GM04503 (cell line): ENCODE results near the gene TCEAL9.
"Not testable (repeated sequence)": the region's sequence is repeated elsewhere in the genome, so short reads cannot be mapped to it uniquely, and the experiment has no call there.

Source experiments
- DNase-seq: peaks from one replicate; pipeline ENCODE4 v3.0.0-alpha.2; 2012; ENCODE audit warnings: low read depth

The TCEAL9 gene

DNA sequence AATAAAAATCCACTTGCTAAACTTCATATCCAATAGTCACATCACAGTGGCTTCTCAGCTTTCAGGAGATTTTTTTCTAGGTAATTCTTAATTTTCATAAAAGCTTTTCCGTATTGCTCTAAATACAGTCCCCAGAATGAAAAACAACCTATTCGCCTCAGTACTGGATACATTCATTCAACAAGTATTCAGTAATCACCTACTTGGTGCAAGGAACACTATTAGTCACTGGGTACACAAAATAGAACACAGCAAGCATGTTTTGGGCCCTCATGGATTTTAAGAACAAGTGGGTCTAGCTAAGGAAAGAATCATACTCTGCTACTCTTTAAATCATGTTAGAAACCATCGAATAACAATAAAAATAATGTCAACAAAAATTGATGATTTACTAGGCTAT, 17.3 kb downstream of the TCEAL9 start:
- DNase-seq, result no peak

DNA sequence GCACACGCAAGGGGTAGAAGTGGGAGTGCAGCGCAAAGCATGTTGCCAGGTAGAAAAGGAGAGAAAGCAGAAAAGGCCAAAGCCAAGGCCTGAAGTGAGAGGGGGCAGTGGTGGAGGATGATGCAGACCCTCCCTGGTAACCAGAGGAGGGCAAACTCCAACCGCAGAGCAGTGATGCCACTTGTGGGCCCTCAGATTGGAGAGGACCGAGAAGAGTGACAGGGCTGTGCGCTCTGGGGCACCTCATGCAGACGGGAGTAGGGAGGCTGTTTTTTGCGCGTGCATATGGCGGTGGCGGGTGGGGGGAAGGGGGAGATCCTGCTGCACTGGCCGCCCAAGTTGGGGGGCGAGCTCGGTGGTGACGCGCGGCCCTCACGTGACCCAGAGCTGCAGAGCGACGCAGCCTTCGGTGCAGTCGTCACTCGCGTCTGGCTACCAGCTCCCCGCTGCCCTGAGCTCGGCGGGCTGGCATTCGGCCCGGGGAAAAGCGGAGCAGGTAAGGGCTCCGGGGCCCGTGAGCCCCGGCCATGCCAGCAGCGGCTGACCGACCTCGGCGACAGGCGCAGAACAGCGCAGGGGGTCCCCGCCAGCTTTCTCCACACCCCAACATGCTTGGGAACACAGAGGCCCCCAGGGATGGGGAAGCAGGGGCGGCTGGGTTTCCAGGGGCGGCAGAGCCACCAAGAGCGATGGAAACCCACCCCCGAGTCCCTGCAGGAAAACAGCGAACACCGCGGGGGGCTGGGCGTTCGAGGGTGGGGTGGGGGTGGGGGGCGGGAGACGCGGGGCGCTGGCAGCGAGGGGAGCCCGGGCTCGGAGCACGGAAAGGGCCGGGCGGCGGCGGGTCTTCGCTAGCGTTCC, 20.0 kb downstream of the TCEAL9 start, which contains the start of gene BEX3:
Gene BEX3 (plus strand): TSS at position 421 of the 861 bp plus-strand sequence. CDS start 984 bp downstream, outside the sequence.
- no peak for DNase-seq

DNA sequence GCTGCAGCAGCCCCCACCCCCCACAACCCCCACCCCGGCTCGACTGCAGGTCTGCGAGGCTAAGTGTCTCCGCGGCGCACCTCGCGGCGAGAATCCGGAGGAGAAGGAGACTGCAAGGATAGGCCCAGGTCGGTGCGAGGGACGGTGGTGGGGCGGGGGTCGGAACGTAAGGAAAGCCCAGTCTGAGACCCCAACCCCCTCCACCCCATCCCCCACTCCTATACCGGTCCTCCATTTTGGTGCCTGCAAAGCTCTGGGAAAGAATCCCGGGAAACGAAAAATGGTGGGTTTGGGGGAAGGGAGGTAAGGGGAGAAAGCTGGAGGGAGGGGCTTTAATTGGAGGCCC, 20.6 kb downstream of the TCEAL9 start:
- DNase-seq, result no peak

DNA sequence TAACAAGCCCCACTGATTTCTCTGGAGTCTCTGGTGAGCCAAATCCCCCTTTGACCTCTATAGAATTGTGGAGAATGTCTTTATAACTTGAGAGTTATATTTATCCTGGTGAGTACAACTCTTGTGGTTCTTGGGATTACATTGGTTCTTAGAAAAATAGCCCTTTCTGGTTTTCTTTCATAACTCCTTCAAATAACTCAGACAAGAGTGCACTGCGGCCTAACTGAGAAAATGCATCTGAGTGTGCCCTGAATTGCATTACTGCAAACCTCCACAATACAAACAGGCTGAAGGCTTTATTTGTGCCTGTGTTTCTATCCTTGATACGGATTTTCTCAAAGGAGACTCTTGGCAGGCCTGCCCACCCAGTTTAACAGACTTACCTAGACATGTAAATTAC, 22.7 kb downstream of the TCEAL9 start:
- DNase-seq, result no peak

DNA sequence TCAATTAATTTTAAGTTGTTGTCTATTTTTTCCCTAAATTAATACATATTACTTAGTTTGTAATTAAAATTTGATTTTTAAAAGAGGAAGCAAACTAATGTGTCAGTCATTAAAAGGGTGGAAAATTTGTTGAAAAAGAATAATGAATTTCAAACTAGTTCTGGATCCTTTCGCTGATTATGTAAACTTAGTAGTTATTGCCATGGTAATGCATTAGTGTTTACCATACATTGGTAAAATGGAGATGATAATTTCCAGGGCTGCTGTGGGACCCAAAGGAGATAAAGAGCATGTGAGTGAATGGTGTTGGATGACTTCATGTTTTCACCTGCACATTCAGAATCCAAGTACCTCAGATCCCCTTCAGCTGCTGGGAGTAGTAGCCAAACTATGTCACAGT, 26.6 kb downstream of the TCEAL9 start:
- DNase-seq, result no peak

DNA sequence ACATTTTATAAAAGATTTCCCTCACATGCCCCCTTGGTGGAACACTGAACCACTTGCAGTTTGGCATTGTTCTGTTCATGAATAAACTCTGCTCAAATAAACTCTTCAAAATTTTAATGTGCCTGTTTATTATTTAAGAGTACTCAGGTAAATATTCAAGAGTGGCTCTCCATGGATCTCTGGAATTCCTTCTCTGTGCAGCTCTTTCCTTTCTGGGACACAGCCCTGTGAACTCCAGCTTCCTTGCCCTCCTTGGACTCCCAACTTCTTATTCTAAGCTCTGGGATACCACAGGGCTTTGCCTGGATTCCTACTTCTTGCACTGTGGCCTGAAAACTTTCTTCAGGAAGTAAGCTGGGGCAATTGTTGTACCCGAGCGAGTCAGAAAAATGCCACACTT, 28.4 kb downstream of the TCEAL9 start:
- no peak for DNase-seq

DNA sequence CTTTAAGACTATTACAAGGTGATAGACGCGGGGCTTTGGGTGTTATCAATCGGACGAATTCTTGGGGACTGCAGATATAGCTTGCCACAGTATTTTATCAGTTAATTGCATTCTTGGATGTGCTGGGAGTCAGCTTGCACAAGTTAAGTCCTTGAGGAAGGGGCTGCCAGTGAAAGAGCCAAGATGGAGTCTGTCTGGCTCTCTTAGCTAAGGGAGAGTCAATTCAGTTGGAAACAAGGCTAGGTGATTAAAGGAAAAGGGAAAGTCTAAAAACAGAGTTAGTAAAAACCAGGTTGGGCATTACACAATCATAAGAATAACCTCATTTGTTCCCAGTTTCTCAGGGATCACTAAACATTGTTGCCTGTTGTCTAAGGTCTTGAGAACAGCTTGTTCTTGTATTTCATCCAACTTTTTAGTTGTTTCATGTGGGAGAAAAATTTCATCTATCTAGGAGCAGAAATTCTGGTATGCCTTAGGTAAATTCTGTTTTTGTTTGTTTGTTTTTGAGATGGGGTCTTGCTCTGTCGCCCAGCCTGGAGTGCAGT, 29.1 kb downstream of the TCEAL9 start:
- DNase-seq, result not testable (repeated sequence)

DNA sequence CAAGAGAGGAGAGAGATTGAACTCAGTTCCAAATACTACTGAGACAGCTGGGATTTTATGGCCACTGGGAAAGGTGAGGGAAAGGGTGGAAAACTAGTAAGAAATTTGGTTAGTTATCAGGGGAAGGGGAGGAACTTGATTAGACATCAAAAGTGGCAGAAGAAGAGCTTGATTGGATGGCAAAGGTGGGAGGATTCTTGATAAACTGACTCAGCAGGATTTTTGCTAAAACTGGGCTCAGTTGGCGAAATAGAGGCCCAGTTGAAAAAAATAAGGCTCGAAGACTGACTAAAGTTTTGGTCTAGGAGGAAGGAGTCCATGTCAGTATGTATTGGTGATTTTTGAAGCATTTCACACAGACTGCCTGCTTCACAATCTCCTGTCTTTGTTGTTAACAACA, 30.0 kb downstream of the TCEAL9 start:
- no peak for DNase-seq

DNA sequence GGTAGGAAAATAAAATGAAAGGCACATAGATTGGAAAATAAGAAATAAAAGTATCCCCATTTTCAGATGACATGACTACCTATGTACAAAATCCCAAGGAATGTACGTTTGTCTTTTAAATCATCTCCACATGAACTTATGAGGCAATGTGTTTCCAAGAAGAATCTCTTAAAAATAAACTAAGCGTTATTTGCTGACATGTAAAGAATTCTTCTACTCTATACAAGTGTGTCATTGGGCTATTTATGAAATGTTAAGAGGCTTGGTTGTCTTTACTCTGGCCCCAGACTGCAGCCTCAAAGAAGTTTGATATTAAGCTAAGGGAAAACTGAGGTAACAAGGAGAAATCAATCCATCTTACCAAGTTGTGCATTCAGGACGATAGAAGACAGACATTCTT, 37.2 kb downstream of the TCEAL9 start:
- no peak for DNase-seq

DNA sequence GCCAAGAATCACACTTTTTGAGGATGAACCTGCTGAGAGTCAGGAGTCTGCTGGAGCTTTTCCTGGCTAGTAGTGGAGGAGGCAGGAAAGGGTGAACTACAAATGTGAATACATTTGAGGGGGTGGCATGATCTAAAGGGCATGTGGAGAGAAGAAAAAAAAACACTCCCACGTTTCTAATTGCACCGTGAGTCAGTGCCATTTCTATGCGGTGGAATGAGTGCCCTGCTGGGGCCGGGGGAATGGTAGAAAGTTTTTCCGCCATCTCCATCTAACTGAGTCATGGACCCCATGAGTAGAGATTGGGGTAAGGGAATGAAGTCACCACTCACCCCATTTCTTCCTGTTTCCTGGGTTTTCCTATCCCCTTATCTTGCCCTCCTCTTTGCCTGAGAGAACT, 39.9 kb downstream of the TCEAL9 start:
- no peak for DNase-seq

DNA sequence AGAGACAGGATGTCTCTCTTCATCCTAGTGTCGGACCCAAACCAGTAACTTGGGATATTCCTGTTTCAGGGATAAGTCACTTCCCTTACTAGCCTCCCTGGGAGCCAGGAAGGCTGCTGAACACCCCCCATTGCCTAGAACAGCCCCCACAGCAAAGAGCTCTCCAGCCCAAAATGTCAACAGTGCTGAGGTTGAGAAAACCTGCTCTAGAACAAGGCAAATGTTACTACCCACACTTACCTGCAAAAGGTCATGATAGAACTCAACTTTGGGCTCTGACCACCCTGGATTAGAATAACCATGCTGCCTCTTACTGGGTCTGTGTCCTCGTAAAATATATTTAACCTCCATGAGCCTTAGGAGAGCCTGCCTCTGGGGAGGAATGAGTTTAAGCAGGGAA, 40.4 kb downstream of the TCEAL9 start:
- DNase-seq, result no peak

DNA sequence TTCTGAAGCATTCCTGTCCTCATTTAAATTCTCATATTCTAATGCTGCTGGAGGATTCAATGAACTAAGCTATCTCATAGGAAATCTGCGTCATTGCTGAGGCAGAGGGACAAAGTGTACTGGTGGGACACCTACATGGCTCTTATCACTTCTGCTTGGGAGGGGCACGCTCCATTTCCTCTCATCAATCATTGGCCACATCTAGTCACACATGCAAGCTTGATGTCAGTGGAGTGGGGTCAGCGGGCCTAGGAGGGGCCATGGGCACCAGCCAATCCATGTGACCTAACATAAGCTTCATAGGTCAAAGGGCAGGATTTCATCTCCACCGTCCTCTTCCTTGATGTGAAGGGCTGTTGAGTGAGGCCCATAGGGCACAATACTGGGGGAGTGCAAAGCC, 41.4 kb downstream of the TCEAL9 start:
- DNase-seq, result no peak

DNA sequence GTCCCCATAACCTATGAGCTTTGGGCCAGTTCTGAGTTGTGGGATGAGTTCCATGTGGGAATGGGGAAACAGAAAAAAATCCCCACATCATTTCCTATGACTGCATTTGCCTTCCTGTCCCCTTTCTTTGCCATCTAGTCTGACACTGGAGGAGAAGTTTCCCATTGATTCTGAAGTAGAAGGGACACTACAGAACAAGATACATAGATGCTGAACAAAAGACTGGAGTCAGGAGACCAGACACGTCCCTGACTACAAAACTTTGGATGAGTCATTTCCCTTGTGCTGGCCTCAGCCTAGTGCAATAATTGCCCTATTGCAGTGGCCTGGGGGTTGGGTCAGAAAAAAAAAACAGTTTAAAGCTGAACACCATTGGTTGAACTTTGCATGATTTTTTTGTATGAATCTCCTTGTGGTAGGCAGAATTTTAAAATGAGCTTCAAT, 42.1 kb downstream of the TCEAL9 start:
- DNase-seq, result peak; percentile 44

DNA sequence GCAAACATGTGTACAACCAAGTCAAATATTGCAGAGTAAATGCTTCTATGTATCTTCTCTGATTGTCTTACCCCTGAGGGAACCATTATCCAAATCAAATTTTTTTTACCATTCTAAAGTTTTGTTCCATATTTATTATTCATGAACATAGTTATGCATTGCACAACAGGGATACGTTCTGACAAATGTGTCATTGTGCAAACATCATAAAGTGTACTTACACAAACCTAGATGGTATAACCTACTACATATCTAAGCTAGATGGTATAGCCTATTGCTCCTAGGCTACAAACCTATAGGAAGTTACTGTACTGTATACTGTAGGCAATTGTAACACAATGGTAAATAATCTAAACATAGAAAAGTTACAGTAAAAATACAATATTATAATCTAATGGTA, 43.4 kb downstream of the TCEAL9 start:
- no peak for DNase-seq

DNA sequence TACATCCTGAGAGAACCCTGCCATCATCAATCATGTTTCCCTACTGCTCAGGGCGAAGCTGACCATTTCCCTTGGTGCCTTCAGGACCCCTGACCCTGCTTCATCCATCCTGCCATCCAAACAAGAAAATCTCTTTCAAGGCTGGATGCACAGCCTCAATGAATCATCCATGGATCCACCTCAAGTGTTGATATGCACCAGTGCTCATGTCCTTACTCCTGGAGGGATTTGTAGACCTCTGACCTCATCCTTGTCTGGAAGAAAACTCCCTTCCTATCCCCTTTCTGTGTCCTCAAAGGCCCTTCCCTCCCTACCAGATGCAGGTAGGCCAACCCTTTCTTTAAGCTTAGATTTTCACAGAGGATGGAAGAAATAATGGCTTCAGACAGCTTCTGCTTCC, 44.6 kb downstream of the TCEAL9 start:
- DNase-seq, result no peak

DNA sequence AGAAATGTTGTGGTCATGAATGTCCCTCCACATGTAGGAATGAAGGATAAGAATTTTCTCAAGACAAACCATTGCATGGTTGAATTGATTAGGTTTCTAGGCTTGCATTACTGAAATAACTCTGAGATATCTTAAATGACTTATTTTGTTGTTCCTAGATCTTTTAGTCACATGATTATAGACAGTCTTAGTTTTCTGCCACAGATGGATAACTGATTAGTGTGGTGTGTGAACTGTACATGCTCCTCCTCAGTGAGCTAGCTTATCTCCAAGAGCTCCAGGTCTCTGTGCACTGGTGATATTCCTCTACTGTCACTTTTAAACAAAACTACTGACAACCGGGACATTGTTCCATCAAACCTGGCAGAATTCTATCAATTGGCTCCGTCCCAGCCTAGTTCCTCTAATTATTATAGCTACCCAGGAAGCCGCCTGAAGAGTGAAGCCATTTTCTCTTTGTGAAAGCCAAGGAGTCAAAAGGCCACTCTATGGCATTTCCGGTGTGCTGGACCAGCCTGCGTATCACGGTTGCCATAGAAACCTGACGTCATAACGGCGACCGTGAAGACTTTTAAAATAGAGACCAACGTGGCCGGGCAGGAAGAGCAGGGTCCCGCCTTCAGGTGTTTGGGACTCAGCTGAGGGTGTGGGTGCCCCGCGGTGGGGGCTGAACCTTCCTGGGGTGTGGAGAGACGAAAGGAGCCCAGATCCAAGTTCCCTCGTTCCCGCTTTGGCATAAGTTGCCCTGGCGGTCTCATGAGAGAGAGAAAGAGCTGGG, 48.1 kb downstream of the TCEAL9 start:
- DNase-seq, result peak; percentile 27

DNA sequence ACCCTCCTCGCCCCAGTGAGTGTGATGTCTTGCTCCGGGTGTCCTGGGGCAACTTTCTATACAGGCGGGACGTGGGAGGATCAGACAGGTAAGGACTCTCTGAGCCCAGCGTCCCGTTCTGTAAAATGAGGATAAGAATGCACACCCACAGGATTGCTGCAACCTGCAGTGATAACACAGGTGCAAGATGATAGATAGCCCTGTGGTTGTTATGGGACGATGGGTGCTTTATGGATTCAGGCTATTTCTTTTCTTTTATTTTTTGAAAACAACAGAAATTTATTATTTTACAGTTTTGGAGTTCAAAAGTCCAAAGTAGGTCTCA, 48.7 kb downstream of the TCEAL9 start:
- DNase-seq, result no peak

DNA sequence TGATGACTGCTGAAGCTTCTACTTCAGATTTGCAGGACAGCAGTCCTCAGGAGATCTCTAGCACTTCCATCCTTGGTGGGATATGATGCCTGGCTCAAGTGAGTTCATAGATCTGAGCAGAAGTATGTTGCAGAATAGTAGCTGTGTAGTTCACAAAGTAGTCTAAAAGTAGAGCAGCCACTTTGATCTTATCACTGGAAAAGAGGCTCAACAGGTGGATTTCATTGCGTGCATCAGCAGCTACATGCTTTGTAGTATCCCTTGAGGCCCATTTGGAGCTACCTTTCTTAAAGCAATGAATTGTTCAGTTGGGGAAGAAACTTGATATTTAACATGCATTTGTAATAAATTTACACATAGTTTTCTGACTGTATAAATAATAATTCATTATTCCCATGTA, 50.0 kb downstream of the TCEAL9 start:
- DNase-seq, result no peak

DNA sequence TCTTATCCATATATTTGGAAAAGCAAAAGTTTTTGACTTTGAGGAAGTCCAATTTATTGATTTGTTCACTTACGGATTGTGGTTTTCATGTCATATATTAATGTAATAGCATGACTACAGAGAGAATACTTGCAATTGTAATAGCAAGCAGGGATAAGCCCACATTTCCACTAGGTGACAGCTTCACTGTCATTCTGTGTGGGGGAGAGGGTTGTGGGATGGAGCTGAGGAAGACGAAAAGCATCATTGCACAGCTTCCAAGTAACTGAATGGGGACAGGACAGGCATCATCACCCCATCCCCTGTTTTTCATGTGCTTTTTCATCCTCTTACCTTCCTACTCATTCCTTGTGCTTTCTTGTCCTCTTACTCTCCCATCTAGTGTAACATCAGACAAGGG, 51.5 kb downstream of the TCEAL9 start:
- DNase-seq, result no peak
